Measurements from ENCODE around the gene CSPG5.
A peak's percentile ranks its signal among the peaks of the same experiment; 100 is the strongest.

Gene CSPG5

GRCh38 chr3:47540281-47540680, 38.4 kb downstream of the CSPG5 start:
- DNase-seq (ENCODE audit: low spot score) = no peak

GRCh38 chr3:47536967-47537366, 41.7 kb downstream of the CSPG5 start:
- DNase-seq (ENCODE audit: low spot score) = no peak

GRCh38 chr3:47536221-47536891, 42.3 kb downstream of the CSPG5 start:
- DNase-seq (ENCODE audit: low spot score) = no peak

GRCh38 chr3:47533996-47534454, 44.6 kb downstream of the CSPG5 start:
- DNase-seq (ENCODE audit: low spot score) = no peak

DNA sequence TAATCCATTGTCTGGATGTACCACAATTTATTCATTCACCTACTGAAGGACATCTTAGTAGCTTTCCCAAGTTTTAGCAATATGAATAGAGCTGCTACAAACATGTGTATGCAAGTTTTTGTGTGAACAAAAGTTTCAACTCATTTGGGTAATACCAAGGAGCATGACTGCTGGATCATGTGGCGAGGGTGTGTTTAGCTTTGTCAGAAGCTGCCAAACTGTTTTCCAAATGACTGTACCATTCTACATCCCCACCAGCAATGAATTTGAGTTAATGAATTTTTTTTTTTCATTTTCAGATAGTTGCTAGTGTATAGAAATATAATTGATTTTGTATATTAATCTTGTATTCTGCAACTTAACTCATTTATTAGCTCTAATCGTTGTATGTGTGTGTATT, 45.2 kb downstream of the CSPG5 start:
- DNase-seq (ENCODE audit: low spot score) = peak; percentile 32

- DNase-seq (ENCODE audit: low spot score) = no peak
These were observed 50.5 kb downstream of the CSPG5 start for GRCh38 chr3:47527952-47528725.

DNA sequence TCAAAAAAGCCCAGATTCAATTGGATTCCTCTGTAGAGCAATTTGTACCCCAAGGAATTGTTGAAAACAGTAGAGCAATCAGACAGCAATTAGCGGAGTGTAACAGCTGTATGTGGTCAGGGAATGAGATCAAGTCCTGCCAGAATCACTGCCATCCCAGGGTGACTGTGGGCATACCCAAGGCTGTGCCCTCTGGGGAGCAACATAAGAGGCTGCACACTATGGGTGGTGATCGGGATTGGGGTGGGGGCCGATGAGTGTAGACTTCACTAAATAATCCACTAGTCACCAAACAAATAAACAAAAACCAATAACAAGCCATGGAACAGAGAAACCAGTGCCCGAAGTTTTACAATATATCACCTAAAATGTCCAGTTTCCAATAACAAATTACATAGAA, 53.0 kb downstream of the CSPG5 start:
- DNase-seq (ENCODE audit: low spot score) = no peak

DNA sequence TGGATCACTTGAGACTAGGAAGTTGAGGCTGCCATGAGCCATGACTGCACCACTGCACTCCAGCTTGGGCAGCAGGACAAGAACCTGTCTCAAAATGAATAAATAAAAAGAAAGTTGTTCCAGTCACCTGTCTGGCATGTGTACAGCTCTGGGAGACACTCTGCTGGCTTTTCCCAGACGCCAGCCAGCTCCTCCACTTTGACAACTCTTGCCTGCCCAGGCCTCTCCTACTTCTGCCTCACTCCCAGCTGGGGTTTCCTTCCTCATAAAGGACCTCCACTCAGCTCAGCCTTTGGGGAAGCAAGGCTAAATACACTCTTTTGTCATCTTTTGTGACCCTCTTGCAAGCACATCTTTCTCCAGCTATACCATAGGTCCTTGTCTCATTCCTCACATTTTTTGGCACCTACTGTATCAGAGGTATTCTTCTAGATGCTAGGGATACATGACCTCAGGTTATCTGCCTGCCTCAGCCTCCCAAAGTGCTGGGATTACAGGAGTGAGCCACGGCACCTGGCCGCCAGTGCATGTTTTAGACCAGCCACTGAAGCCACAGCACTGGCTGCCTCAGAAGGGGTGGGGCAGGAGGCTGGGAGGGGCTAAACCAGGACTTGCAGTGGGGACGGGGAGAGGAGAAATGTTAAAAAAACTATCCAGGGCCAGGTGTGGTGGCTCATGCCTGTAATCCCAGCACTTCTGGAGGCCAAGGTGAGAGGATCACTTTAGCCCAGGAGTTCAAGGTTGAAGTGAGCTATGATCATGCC, 55.2 kb downstream of the CSPG5 start:
- no peak for DNase-seq (ENCODE audit: low spot score)

- DNase-seq (ENCODE audit: low spot score) = peak; percentile 90
These were observed 56.3 kb downstream of the CSPG5 start for GRCh38 chr3:47522082-47522987.

DNA sequence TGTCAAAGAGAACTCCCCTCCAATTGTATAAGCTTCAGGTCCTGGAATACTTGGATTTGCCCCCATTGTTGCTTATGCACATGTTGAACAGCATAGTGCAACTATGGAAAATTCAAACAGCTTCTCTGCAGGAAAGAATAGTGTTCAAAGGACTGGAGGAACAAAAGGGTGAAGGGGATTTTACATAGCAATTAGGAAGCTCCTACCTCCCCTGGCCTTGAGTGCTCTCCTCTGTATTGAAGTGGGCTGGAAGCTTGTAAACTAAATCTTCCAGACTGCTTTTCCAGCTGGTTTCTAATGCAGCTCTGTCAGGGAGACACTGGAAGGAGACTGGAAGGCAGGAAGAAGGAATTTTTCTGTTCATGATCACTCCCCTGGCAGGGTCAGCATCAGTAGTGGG, 57.9 kb downstream of the CSPG5 start:
- DNase-seq (ENCODE audit: low spot score) = no peak

DNA sequence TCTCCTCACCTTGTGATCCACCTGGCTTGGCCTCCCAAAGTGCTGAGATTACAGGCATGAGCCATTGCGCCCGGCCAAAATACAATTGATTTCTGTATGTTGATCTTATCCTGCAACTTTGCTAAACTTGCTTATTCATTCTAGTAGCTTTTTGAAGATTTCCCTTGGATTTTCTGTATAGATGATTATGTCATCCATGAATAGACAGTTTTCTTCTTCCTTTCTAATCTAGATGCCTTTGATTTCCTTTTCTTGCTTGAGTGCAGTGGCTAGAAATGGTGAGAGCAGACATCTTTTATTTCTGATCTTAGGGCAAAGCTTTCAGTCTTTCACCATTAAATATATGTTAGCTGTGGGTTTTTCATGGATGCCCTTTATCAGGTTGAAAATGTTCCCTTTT, 60.7 kb downstream of the CSPG5 start:
- no peak for DNase-seq (ENCODE audit: low spot score)

- no peak for DNase-seq (ENCODE audit: low spot score)
These were observed 62.8 kb downstream of the CSPG5 start for GRCh38 chr3:47515864-47516319.

GRCh38 chr3:47515100-47515499, 63.6 kb downstream of the CSPG5 start:
- no peak for DNase-seq (ENCODE audit: low spot score)

DNA sequence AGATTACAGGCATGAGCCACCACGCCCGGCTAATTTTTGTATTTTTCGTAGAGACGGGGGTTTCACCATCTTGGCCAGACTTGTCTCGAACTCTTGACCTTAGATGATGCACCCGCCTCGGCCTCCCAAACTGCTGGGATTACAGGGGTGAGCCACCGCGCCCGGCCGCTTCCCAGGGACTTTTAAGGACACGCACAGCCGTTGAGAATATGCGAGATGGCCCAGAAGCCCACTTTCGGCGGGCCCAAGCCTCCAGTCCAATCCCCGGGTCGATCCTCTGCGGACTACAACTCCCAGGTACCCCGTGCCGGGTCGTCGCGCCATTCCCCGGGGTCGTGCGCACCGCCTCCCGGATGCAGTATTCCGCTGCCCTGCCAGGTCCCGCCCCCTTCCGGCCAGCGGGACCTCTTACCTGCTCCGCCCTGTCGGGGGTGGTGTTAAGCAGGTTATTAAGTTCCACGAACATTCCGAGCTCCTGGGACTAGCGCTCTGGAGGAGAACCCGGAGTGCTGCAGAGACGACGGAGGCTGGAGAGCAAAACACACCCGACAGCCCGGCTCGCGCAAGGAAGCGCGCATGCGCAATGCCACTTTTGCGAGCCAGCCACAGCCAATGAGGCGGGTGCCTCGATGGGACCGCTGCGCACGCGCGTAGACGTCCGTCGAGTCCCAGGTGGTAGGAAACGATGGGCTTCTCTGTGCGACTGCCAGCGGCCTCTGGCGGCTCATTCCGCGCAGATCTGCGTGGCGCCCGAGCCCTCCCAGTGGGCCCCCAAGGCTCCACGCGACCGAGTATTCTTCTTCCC, 65.3 kb downstream of the CSPG5 start, which contains the start of gene ELP6:
TSS of gene ELP6 (minus strand) at position 588 of the 805 bp plus-strand sequence. CDS start at position 466, 122 bp downstream.
- DNase-seq (ENCODE audit: low spot score) = peak; percentile 99

- DNase-seq (ENCODE audit: low spot score) = peak; percentile 26
These were observed 66.1 kb downstream of the CSPG5 start for GRCh38 chr3:47512416-47513124.

All from AG20443 (cell line).